HG03039 (cell line): ENCODE data around the gene EML6.

Experiments
- ATAC-seq: cut with Tn5 transposase; IDR thresholded peaks from one replicate; pipeline ENCODE4 v1.9.1; 2021; ENCODE audit warnings: mild to moderate bottlenecking, moderate library complexity; ENCODE audit not compliant: unreplicated experiment

Gene EML6

GRCh38 chr2:54902763-54903162, 179.3 kb downstream of the EML6 start:
- ATAC-seq = no peak

GRCh38 chr2:54903736-54904554, 180.5 kb downstream of the EML6 start:
- ATAC-seq = no peak

- ATAC-seq = no peak
Measured at GRCh38 chr2:54904836-54905235, 181.4 kb downstream of the EML6 start.

- no peak for ATAC-seq
Measured at GRCh38 chr2:54906716-54907115, 183.3 kb downstream of the EML6 start.

GRCh38 chr2:54907663-54908062, 184.2 kb downstream of the EML6 start:
- no peak for ATAC-seq

GRCh38 chr2:54908591-54908990, 185.1 kb downstream of the EML6 start:
- no peak for ATAC-seq

GRCh38 chr2:54909001-54909400, 185.5 kb downstream of the EML6 start:
- ATAC-seq = no peak

- no peak for ATAC-seq
Measured at GRCh38 chr2:54912305-54912704, 188.8 kb downstream of the EML6 start.

- ATAC-seq = no peak
Measured at GRCh38 chr2:54912893-54913292, 189.4 kb downstream of the EML6 start.

GRCh38 chr2:54914637-54915036, 191.2 kb downstream of the EML6 start:
- no peak for ATAC-seq

GRCh38 chr2:54915101-54915500, 191.6 kb downstream of the EML6 start:
- no peak for ATAC-seq

GRCh38 chr2:54916637-54917036, 193.2 kb downstream of the EML6 start:
- no peak for ATAC-seq

GRCh38 chr2:54918647-54919280, 195.3 kb downstream of the EML6 start:
- ATAC-seq = no peak

- ATAC-seq = no peak
Measured at GRCh38 chr2:54920660-54921059, 197.2 kb downstream of the EML6 start.

GRCh38 chr2:54924121-54924520, 200.7 kb downstream of the EML6 start:
- no peak for ATAC-seq

GRCh38 chr2:54925022-54925421, 201.6 kb downstream of the EML6 start:
- no peak for ATAC-seq

- no peak for ATAC-seq
Measured at GRCh38 chr2:54927085-54927750, 203.8 kb downstream of the EML6 start.

- ATAC-seq = no peak
Measured at GRCh38 chr2:54927751-54928615, 204.5 kb downstream of the EML6 start.

GRCh38 chr2:54928719-54929118, 205.3 kb downstream of the EML6 start:
- no peak for ATAC-seq

GRCh38 chr2:54931473-54931872, 208.0 kb downstream of the EML6 start:
- ATAC-seq = no peak

GRCh38 chr2:54935389-54935788, 211.9 kb downstream of the EML6 start:
- ATAC-seq = no peak
